ENCODE measurements around the gene RALGAPA1.

RALGAPA1 gene

GRCh38 chr14:35533357-35534207 is 275.5 kb downstream of the RALGAPA1 start, which contains the start of gene INSM2:
Gene INSM2 (plus strand): TSS chr14:35534164. CDS start chr14:35534253, 89 bp downstream.
- DNase-seq = peak; percentile 66 to 85

DNA sequence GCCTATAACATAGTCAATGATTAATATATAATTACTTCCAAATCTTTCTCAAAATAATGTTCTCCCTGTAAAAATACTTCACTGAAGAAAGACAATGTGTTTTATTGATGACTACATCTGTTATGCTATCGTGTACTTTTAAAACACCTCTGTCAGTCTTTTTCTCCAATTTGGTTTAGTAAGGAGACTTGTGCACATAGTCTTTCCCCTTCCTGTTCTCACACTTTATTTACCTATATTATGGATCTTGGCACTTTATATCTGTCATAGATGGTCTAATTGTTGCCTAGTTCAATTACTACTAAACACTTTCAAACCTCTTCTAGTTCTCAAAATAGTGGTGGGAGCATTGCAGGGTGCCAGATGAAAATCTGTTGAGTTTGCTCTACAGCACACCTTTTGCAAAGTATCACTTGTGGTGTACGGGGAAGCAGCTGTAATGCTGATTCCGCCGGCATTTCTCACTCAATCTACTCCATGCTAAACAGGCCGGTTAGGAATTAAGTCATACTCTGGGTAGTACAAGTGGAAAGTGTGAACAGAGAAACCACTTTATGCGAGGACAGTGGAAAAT is 276.2 kb downstream of the RALGAPA1 start:
- DNase-seq = no peak

- no peak for DNase-seq
These were observed 276.9 kb downstream of the RALGAPA1 start for GRCh38 chr14:35531960-35532747.

DNA sequence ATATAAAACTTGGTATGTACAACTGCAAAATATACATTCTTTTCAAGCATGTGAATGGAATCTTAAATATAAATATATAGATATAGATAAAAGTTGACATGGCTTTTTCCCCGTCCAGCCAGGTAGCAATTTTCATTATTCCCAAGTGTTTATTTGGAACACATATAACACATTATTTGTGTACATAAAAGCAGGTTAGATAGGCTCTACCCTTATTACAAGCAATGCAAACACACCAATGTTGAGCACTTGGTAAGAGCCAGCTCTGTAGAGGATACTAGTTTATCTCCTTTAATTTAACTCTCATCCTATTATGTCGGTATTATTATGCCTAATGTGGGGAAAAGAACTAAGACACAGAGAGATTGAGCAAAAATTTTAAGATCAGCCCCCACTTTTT is 282.1 kb downstream of the RALGAPA1 start:
- DNase-seq = no peak

DNA sequence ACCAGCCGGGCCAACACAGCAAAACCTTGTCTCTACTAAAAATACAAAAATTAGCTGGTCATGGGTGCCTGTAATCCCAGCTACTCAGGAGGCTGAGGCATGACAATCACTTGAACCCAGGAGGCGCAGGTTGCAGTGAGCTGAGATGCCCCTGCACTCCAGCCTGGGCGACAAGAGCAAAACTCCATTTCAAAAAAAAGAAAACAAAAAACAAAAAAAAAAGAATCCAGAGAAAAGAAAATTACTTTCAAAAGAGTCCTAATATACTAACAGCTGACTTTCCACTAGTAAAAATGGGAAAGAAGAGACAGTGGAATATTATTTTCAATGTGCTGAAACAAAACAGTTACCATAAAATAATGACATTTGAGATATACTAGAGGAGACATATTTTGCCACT is 283.4 kb downstream of the RALGAPA1 start:
- no peak for DNase-seq

DNA sequence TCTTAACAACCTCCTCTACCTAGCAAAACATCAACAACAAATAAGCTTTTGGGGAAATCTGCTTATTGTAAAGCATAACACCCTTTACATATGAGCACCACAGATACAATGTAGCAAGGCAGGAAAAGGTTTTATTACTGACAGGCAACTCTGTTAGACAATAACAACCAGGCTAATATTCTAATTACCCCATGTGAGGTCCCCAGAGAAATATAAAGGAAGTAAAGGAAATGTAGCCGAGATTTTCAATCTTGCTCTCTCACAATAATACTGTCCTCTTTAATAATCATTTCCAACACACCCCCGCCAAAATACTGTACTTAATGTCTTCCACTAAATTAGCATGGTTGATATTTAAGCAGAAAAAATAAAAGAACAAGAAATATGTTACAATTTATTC is 289.1 kb downstream of the RALGAPA1 start:
- no peak for DNase-seq

GRCh38 chr14:35515916-35516315 is 293.2 kb downstream of the RALGAPA1 start:
- no peak for DNase-seq

GRCh38 chr14:35512765-35513164 is 296.3 kb downstream of the RALGAPA1 start:
- DNase-seq = no peak

DNA sequence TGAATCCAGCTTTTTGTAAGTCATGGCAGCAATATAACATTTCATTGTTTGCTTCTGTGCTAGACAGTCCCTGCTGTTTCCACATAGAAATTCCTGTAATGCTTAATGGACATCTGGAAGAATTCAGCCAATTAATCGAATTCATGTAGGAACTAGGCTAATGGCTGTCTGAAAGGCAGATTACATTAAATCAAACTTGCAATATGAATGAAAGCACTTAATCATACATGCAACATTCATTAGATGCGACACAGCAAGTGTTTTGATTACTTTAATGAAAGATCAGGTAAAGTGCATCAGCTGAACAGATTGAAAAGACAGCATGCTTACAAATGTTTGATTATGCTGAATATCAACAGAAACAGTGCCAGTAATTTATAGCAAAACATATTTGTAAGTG is 299.2 kb downstream of the RALGAPA1 start:
- no peak for DNase-seq

- no peak for DNase-seq
These were observed 302.2 kb downstream of the RALGAPA1 start for GRCh38 chr14:35506927-35507326.

DNA sequence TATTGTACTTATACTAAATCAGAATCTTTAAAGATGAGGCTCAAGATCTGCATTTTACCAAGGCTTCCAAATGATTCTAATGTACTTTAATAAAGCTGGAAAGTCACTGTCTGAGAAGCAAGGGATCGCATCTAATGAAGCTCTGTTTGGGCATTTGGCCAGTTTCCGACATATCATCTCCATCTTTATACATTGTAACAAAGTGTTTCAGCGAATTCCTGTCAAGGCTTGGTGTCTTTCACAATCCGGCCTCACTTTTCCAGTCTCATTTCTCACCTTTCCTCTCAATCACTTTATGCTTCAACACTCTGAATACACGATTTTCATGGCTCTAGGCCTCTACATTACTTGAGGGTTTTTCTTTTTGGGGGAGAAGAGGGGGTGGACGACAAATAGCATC is 302.6 kb downstream of the RALGAPA1 start:
- no peak for DNase-seq

- DNase-seq = no peak
These were observed 304.8 kb downstream of the RALGAPA1 start for GRCh38 chr14:35504260-35504659.

DNA sequence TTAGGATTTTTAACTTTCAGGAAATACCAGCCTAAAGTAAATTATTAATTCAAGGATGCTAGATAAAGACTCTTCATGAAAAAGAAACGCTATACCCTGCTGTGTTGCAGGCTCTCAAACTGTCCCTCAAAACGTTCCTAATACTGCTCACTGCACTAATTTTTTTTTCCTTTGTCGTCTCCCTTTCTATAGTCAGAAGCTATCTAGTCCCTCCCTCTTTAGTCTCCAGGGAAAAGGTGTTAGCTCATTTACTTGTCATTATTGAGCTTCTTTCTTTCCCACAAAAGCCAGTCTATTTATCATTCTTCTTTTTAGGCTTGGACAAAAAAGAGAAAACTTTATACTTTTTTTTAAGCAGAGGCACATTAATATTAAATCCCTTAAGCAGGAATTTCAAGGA is 305.4 kb downstream of the RALGAPA1 start:
- no peak for DNase-seq

- DNase-seq = no peak
These were observed 309.9 kb downstream of the RALGAPA1 start for GRCh38 chr14:35499180-35499579.

- DNase-seq = no peak
These were observed 313.8 kb downstream of the RALGAPA1 start for GRCh38 chr14:35495278-35495677.

DNA sequence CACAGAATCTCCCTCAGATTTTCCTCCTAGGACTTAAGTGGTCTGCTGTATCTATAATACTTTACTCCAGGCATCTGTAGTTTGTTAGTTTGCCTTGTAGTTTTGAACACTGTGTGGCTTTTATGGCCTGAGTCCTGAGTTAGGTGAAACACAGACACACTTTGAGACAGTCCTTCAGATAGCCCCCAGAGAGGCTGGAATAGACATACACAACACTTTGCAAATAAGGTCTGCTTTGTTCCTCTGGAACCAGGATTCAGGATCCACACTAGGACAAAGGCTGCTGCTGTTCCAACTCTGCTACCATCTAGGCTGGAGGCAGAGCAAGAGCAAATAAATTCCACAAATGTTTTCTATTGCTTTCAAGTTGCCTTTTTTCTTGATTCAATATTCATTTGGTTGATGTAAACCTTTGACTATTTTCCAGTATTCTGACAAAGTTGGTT is 316.5 kb downstream of the RALGAPA1 start:
- DNase-seq = no peak

Data from NCI-H187 (cell line).